ENCODE results near the gene G0S2. TPM values are rescaled to one million over a fixed set of nuclear protein-coding genes. Genes with fewer than 3 reads are reported as not detected.

Gene G0S2
- total RNA-seq, 1 experiment from 2014 or later = 620 TPM

DNA sequence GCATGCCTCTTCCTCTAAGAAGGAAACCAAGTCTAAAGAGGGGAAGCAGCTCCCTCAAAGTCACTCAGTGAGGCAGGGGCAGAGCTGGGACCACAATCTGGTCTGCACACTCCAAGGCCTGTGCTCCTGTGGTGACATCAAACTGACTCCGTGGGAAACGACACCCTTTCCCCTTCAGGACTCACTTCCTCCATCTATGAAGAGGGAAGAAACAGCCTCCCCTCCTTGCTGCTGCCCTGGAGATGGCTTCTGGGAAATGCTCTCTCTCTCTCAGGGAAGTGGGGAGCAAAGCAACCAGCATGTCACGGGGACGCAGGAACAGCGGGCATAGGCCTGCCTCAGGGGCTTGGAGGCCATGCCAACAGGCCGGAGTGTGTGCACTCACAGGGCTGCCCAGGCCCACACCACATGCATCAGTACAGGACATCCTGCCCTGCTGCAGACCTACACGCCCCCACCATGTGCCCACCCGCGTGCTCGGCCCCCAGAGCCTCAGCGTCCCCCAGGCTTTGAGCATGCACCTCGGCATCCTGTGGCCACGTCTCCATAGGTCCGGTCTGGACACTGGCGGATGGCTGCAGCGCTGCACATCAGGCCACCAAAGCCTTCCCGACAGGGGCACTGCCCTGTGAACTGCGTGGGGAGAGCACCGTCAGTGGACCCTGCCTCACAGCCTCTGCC, 48.7 kb upstream of the G0S2 start:
- no peaks in the 10 kb centered on the region for H3K9me3 ChIP-seq (ENCODE audit: low read length)
- CTCF ChIA-PET = interaction anchor here (0.5 kb wide), 1 partner anchor 387 kb away, joined by 3 read pairs; no protein-coding TSS in a partner anchor

DNA sequence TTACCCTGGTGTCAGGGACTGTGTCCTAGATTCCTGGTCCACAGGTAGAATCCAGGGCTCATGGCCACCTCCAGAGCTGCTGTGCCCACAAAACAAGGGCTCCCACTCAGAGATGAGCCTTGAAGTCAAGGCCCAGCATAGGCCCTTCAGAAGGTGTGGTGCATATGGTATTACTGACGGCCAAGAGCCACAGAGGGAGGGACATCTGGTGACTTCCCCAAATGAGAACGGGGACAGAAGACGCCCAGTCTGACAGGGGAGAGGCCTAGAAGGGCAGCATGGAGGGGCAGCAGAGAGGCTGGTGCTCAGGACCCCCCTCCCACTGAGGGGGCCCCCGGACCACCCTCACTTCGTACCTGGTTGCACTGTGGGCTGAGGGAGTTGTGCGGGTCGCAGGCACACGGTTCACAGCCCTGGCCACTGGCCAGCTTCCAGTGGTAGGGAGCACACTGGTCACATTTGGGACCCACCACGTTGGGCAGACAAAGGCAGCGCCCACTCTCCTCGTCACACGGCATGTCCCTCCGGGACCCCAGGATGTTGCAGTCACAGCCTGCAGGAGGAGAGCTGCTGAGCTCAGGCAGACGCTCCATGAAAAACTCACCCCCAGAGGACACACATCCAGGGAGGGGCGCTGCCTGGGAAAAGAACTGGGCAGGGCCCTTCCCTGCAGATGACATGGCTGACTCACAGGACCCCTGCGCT, 48.0 kb upstream of the G0S2 start:
- H3K4me1 ChIP-seq (ENCODE audit: insufficient read depth, low read length) = no peaks in the 10 kb centered on the region
- H3K27ac ChIP-seq (ENCODE audit: low read length) = no peak overlapping the region
- H2AFZ ChIP-seq (ENCODE audit: low read length) = no peak overlapping the region
- no peak for ATAC-seq
- H3K27me3 ChIP-seq (ENCODE audit: low read length) = no peaks in the 10 kb centered on the region
- no peak overlapping the region for H3K4me2 ChIP-seq (ENCODE audit: low read length)
- no peaks in the 10 kb centered on the region; the same call in 1 of the 2 replicates for H3K79me2 ChIP-seq (ENCODE audit: low read length)
- H3K9me3 ChIP-seq (ENCODE audit: low read length) = no peaks in the 10 kb centered on the region
- no peaks in the 10 kb centered on the region for H3K9me2 ChIP-seq (replicated peaks; ENCODE audit: low read length)
- ChIA-PET CTCF (interaction anchor here (0.5 to 1.0 kb wide), 4 partner anchors 16 to 58 kb away, joined by 3 read pairs; no protein-coding TSS in a partner anchor), POLR2A (ENCODE audit: unreplicated experiment) (no interaction called here)
- no peak for DNase-seq
- no peak for TF ChIP-seq EZH2 (IDR thresholded peaks at IDR 0.05; ENCODE audit: low read length, unreplicated experiment)
- TF ChIP-seq, protein P1, sequence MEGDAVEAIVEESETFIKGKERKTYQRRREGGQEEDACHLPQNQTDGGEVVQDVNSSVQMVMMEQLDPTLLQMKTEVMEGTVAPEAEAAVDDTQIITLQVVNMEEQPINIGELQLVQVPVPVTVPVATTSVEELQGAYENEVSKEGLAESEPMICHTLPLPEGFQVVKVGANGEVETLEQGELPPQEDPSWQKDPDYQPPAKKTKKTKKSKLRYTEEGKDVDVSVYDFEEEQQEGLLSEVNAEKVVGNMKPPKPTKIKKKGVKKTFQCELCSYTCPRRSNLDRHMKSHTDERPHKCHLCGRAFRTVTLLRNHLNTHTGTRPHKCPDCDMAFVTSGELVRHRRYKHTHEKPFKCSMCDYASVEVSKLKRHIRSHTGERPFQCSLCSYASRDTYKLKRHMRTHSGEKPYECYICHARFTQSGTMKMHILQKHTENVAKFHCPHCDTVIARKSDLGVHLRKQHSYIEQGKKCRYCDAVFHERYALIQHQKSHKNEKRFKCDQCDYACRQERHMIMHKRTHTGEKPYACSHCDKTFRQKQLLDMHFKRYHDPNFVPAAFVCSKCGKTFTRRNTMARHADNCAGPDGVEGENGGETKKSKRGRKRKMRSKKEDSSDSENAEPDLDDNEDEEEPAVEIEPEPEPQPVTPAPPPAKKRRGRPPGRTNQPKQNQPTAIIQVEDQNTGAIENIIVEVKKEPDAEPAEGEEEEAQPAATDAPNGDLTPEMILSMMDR (conservative IDR thresholded peaks at IDR 0.05; ENCODE audit: low read depth, low read length) = no peak
- TF ChIP-seq EZH2phosphoT487 (IDR thresholded peaks at IDR 0.05; ENCODE audit: borderline replicate concordance, low read length) = no peak
- no TSS peak for BruUV-seq (replicated peaks)
- H3K9ac ChIP-seq (ENCODE audit: low read length) = no peak overlapping the region
- intact Hi-C loops (cut with micrococcal nuclease) = loop anchor here (1.0 to 5.0 kb wide), 4 partner anchors 25 to 120 kb away; no protein-coding TSS in a partner anchor
- H3K4me3 ChIP-seq (ENCODE audit: low read length) = no peak overlapping the region
- peaks cover 20% of the 10 kb centered on the region for H3F3A ChIP-seq (ENCODE audit: low read length, unreplicated experiment)
- peaks cover 98% of the 10 kb centered on the region for H3K36me3 ChIP-seq (ENCODE audit: low read depth, low read length)
- H4K20me1 ChIP-seq (ENCODE audit: low read length) = peaks cover 48% of the 10 kb centered on the region; the same call in 1 of the 2 replicates

More for the DNA sequence above, 48.7 kb upstream of the G0S2 start:
- Histone ChIP-seq H3K4me2 (ENCODE audit: low read length) (no peak overlapping the region), H3K4me3 (ENCODE audit: low read length) (no peak overlapping the region), H3K36me3 (ENCODE audit: low read depth, low read length) (peaks cover 98% of the 10 kb centered on the region), H3K9me2 (replicated peaks; ENCODE audit: low read length) (no peaks in the 10 kb centered on the region), H4K20me1 (ENCODE audit: low read length) (peaks cover 55% of the 10 kb centered on the region), H3K27ac (ENCODE audit: low read length) (no peak overlapping the region), H3K27me3 (ENCODE audit: low read length) (no peaks in the 10 kb centered on the region), H3K79me2 (ENCODE audit: low read length) (no peaks in the 10 kb centered on the region; the same call in 1 of the 2 replicates), H3K4me1 (ENCODE audit: insufficient read depth, low read length) (no peaks in the 10 kb centered on the region), H2AFZ (ENCODE audit: low read length) (no peak overlapping the region), H3F3A (ENCODE audit: low read length, unreplicated experiment) (peaks cover 14% of the 10 kb centered on the region), H3K9ac (ENCODE audit: low read length) (no peak overlapping the region)
- POLR2A ChIA-PET (ENCODE audit: unreplicated experiment) = no interaction called here
- TF ChIP-seq EZH2phosphoT487 (IDR thresholded peaks at IDR 0.05; ENCODE audit: borderline replicate concordance, low read length) = no peak
- intact Hi-C loops (cut with micrococcal nuclease) = loop anchor here (1.0 to 5.0 kb wide), 4 partner anchors 24 to 121 kb away; no protein-coding TSS in a partner anchor
- ATAC-seq (no peak), DNase-seq (no peak)
- no TSS peak for BruUV-seq (replicated peaks)

DNA sequence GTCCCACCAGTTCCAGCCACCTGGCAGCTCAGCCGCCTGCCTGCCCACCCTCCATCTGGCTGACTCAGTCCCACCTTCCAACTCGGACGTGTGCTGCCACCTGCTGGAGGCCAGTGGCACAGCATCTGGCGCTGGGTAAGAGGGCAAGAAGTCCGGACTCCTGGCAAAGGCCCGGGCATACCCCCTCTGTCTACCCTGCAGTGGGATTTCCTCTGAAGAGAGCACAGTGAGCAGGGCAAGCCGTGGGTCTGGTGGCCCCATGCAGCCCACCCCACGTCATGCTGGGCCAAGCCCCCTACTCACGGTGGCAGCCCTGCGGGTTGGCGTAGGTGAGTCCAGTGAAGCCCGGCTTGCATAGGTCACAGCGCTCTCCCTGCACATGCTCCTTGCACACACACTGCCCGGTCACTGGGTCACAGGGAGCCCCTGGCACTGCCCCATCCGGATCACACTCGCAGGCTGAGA, 47.4 kb upstream of the G0S2 start:
- Histone ChIP-seq H3K9me3 (ENCODE audit: low read length) (no peaks in the 10 kb centered on the region), H4K20me1 (ENCODE audit: low read length) (0 out of 2 replicates have a peak, but pooled peaks cover 42% of the 10 kb centered on the region), H3K36me3 (ENCODE audit: low read depth, low read length) (peaks cover 98% of the 10 kb centered on the region), H3K4me1 (ENCODE audit: insufficient read depth, low read length) (no peaks in the 10 kb centered on the region), H3K27ac (ENCODE audit: low read length) (no peak overlapping the region), H3K4me2 (ENCODE audit: low read length) (no peak overlapping the region), H3K4me3 (ENCODE audit: low read length) (no peak overlapping the region), H3K27me3 (ENCODE audit: low read length) (no peaks in the 10 kb centered on the region), H3F3A (ENCODE audit: low read length, unreplicated experiment) (peaks cover 24% of the 10 kb centered on the region), H3K79me2 (ENCODE audit: low read length) (no peaks in the 10 kb centered on the region; the same call in 1 of the 2 replicates), H3K9me2 (replicated peaks; ENCODE audit: low read length) (no peaks in the 10 kb centered on the region), H2AFZ (ENCODE audit: low read length) (no peak overlapping the region), H3K9ac (ENCODE audit: low read length) (no peak overlapping the region)
- ChIA-PET CTCF (interaction anchor here (0.7 to 1.0 kb wide), 3 partner anchors 15 to 59 kb away, joined by 3 read pairs; no protein-coding TSS in a partner anchor), POLR2A (ENCODE audit: unreplicated experiment) (no interaction called here)
- no TSS peak for BruUV-seq (replicated peaks)
- TF ChIP-seq EZH2 (IDR thresholded peaks at IDR 0.05; ENCODE audit: low read length, unreplicated experiment) = no peak
- TF ChIP-seq, protein P1 (conservative IDR thresholded peaks at IDR 0.05; ENCODE audit: low read depth, low read length) = peak; percentile 98
- DNase-seq (peak; percentile 88), ATAC-seq (peak; percentile 72)
- intact Hi-C loops (cut with micrococcal nuclease) = loop anchor here (1.0 to 5.0 kb wide), 4 partner anchors 25 to 120 kb away; no protein-coding TSS in a partner anchor

All from PC-3 (cell line).